Measurements from ENCODE around the gene NECTIN4.

Gene NECTIN4

DNA sequence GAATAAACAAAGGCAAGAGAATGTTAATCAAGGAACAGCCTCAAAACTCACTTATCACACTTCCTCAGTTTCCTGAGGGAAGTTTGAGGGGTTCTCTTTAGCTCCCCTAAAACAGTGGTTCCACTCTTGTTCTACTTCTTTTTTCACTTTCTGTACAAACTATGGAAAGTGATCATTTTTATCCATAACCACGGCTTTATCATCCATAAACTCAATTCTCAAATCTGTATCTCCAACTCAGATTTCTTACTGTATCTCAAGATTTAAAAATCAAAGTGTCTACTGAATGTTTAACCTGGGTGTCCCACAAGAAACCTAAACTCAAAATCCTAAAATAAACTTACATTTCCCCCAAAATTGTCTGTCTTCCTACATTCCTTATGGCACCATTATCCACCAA, 24.6 kb upstream of the NECTIN4 start:
- DNase-seq (ENCODE audit: low read depth in 1 of 2, low spot score in 1 of 2): no peak

DNA sequence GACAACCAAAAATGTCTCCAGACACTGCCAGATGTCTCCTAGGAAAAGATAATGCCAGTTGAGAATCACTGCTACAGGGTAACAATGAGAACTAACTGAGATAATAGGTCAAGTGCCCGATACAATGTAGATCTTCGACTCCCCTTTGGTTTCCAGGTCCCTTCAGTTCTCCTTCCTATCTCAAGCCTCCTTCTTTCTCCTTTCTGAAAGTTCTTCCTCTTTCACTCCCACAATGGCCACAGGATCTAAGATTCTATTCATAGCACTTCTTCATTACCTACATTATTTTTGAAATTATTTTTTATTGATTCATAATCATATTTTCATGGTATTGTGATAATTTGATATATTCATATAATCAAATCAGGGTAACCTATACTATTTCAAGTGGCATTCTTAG, 22.2 kb upstream of the NECTIN4 start:
- no peak for DNase-seq (ENCODE audit: low read depth in 1 of 2, low spot score in 1 of 2)

DNA sequence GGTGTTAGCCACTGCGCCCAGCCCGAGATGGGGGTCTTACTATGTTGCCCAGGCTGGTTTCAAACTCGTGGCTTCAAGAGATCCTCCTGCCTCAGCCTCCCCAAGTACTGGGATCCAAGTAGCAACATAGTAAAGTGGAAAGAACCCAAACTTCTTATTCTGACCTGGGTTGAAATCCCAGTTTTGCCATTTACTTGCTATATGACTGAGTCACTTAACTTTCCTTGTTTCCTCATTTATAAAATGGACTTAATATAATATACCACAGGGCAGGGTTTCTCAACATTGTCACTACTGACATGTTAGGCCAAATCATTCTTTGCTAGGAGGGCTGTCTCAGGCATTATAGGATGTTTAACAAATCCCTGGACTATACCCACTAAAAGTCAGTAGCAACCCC, 21.8 kb upstream of the NECTIN4 start:
- no peak for DNase-seq (ENCODE audit: low read depth in 1 of 2, low spot score in 1 of 2)

DNA sequence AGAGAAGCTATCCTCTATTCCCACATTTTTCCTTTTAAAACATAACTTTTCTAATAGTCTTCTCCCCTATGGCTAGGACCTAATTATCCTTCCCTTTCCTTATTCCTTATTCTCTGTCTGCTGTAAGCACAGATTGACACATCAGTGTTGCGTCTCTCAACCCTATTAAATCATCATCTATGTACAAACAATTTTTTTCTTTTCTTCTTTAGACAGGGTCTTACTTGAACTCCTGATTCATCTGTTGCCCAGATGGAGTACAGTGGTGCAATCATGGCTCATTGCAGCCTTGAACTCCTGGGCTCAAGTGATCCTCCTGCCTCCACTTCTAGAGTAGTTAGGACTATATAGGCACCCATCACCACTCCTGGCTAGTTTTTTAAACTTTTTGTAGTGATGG, 17.1 kb upstream of the NECTIN4 start:
- DNase-seq (ENCODE audit: low read depth in 1 of 2, low spot score in 1 of 2): no peak

DNA sequence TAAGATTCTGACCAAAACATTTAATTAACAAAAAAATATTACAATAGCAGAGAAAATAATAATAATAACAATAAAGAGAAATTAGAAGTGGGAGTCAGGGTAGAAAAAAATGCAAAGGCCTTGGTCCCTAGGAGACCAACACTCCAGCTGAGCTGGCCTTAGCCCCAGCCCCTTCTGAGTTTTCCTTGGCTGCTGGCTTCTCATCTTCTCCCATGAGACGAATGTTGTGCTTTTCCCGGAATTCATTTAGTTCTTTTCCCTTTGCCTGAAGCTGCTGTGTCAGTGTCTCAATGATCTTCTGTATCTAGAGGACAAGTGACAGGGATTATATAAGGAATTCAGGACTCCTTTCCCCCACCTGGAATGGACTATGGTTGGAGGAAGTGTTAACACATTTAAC, 11.2 kb upstream of the NECTIN4 start:
- no peak for DNase-seq (ENCODE audit: low read depth in 1 of 2, low spot score in 1 of 2)

DNA sequence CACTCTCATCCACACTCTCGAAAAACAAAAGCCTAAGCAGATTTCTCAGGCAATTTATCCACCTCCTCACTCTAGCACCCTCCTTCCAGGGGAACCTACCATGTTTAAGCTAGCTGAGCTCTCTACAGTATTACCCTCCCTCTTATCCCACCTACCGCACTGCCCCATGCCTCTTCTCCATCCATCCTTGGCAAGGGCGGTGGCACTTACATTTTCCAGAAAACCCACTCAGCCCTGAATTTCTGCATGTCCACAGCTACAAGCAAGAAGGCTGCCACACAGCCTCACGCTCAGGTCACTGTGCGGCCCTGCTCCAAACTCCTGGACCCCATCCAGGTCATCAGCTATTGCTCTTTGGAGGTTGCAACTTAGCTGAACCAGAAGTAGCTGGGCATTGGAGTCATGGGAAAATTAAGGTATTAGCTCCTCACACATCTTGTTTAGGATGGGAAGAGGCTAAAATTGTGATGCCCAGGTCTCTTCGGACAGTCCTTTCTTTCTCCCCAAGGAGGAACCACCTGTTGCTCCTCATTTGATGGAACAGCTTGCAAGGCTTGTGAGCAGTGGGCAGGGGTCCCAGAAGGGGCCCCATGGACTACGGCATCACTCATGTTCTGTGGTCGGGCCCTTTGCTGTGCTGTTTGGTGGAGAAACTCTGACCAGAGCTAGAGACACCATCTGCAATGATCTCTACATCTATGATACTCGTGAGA, 9.9 kb upstream of the NECTIN4 start:
- no peak for DNase-seq (ENCODE audit: low read depth in 1 of 2, low spot score in 1 of 2)

DNA sequence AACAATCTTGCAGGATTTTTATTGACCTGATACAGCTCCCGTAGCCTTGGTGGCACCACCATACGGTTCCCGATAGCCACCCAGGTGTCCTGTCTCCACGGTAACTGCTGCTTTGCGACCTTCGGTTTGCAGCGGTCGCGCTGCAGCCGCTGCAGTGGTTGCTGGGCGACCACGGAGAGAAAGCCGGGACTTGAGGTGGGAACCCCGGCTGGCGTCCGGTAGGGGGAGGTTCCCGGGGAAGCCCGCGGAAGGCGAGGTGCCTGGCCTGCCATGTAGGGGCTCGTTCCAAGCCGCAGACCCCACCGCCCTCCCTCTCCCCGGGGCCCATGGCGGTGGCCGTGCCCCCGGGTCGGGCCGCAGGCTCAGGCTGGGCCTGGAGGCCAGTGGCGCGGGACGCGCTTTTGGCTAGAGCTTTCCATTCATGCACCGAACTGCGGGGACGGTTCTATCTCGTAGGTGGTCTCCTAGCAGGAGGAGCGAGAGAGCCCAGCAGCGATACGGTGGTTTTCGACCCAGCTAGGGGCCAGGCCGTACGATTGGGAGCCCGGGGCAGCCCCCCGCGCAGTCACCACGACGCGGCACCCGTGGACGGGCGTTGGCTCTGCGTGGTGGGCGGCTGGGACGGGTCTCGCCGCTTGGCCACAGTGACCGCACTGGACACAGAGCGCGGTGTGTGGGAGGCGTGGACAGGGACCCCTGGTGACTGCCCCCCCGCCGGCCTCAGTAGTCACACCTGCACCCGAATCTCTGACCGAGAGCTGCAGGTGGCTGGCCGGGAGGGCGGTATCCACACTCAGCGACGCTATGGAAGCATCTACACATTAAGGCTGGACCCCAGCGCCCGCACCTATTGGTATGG, 9.1 kb upstream of the NECTIN4 start, which contains the start of gene KLHDC9:
Gene KLHDC9 (plus strand): TSS at position 152 of the 859 bp plus-strand sequence. CDS start 175 bp downstream, at position 327.
- DNase-seq (ENCODE audit: low read depth in 1 of 2, low spot score in 1 of 2): peak; percentile 36

DNA sequence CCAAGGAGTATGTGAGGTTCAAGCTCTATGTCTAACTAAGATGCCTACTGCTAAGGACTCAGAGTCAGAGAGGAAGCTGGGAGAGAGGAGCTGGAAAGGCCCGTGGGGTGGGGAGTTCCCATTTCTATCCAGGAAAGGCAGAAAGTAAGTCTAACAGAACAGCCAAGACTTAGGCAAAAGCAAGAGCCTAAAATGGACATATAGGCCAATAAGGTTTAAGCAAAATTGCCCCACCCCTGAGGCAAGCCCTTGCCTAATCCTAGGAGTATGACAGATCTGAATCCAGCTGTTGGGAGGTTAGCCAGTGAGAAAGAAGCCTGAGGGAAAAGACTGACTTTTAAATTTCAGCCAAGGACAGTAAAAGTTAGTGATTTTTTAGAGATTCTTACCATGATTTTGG, 7.2 kb upstream of the NECTIN4 start:
- no peak for DNase-seq (ENCODE audit: low read depth in 1 of 2, low spot score in 1 of 2)

DNA sequence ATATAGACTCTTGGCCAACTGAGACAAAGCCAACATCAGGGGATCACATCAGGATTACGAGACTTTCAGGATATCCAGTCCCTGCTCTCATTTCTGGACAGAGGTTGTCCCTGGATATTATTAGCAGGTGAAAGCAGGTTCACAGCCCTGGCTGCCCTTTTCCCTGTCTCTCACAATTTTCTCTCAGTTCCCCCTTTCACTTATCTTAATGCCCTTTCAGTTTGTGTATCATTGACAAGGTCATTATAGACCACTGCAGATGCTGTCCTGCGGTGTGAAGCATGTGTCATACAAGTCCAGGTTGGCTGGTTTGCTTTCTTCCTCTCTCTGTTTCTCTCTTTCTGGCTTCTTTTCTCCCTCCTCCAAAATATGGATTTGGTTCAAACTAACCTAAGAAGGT, 6.7 kb upstream of the NECTIN4 start:
- DNase-seq (ENCODE audit: low read depth in 1 of 2, low spot score in 1 of 2): no peak

DNA sequence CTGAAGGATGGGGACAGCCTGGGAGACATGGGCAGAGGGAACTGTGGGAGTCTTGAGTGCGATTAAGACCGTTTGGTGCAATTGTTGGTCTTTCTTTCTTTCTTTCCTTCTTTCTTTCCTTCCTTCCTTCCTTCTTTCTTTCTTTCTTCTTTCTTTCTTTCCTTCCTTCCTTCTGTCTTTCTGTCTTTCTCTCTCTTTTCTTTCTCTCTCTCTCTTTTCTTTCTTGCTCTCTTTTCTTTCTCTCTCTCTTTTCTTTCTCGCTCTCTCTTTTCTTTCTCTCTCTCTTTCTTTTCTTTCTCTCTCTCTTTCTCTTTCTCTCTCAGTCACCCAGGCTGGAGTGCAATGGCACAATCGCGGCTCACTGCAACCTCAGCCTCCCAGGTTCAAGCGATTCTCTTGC, 5.9 kb upstream of the NECTIN4 start:
- no peak for DNase-seq (ENCODE audit: low read depth in 1 of 2, low spot score in 1 of 2)

DNA sequence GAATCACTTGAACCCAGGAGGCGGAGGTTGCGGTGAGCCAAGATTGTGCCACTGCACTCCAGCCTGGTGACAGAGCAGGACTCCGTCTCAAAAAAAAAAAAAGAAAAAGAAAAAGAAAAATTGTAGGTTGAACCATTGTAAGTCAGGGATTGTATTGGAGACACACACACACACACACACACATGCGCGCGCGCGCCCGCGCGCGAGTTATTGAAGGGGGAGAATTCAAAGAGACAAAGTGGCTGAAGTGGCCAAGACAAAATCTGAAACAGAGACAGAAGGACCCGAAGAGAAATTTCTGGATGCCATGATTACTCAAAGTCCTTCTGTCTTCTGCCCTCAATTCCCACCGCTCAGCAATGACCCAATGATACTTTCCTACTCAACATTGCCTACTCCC, 5.1 kb upstream of the NECTIN4 start:
- DNase-seq (ENCODE audit: low read depth in 1 of 2, low spot score in 1 of 2): no peak

DNA sequence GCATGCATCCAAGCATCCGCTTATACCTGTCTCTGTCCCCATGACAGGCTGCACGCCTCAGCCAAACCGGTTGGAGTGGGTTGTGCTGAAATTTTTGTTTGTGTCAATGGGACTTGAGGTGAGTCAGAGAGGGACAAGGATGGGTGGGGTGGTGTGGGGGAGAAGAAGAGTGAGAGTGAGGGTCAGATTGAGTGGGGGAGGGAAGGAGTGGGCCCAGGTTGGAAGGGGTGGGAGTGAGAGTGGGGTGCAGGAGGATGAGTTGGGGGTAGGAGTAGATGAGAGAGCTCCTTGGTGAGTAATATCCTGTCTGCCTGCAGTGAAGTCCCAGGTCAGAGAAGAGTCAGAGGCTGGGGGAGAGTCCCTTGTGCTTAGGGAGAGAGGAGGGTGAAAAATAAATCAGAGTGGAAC, 3.3 kb upstream of the NECTIN4 start:
- DNase-seq (ENCODE audit: low read depth in 1 of 2, low spot score in 1 of 2): peak in 1 of 2 donors; percentile 43

DNA sequence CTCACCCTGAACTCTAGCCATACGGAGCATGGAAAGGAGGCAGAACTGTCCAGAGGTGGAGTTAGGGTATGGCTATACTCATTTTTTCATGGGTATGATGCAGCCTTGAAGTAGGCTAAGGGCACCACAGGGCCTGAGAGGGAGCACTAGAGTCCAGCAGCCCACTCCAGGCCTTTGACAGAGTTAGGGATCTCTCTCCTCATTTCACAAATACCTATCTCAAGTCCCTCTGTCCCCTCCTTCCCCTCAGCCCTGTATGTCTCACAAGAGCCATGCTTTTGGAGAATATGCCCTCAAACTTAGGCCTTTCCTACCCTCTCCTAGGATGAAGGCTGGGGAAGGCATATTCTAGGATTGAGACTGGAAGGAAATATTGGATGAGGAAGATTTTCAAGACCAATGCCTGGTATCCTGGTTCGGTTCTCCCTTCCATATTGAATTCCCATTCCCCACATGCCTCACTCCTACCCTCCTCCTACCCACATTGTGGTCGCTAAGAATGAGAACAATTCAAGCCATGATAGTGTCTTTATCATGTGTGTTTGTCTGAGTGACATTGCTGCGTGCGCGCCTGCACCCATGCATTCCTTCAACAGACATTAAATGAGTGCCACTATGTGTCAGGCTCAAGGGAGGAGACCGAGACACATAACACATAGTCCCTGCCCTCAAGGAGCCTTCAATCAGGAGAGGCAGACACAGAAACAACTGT, 2.6 kb upstream of the NECTIN4 start:
- no peak for DNase-seq (ENCODE audit: low read depth in 1 of 2, low spot score in 1 of 2)

DNA sequence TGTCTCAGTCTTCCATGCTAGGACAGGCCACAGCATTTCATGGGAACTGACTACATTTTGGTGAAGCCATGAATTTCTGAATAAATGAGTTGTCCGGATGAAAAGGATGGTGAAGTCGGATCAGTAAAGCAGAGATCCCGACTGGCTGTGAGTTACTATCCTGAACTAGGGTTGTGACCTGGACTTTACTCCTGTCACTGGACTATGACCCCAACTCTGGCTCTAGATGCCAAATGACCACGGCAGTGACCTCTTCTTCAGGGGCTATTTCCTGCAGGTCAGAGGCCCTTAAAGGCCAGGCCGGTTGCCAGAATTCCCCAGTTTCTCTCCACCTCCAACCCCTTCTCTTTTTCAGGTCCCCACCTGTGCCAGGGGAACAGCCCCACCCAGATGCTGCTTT, 1.7 kb upstream of the NECTIN4 start:
- no peak for DNase-seq (ENCODE audit: low read depth in 1 of 2, low spot score in 1 of 2)

DNA sequence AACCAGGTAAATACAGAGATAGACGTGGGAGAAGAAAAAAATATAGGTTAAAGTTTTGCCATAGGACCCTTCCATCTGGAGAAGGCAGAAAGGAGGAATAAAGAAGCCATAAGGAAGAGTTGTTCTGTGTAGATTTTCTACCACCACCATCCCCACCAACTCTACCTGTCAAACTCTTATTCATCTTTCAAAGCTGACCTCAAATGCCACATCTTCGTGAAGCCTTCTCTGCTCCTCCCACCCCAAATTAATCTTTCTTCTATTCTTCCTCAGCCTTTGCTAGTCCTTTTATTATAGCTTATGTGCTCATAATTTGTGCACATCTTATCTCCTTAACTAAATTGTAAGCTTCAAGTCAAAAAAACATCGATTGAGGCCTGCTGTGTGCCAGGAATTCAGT, 1.3 kb upstream of the NECTIN4 start:
- no peak for DNase-seq (ENCODE audit: low read depth in 1 of 2, low spot score in 1 of 2)

DNA sequence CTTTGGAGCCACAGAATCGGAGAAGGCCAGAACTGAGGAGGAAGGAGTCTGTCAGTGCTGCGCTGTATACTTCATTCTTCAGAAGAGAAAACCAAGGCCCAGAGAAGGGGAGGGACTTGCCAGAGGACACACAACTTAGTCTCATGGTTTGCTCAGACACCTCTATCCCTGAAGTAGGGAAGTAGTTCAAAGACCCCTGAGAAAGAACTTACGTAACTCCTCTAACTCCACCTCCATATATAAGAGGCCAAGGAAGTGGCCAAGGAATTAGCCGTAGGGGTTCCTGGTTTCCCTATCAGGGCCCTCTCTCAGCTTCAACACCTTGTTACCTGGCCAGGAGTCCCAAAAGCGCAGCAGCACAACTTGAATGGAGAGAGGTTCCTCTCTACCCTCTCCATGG, 580 bp upstream of the NECTIN4 start:
- no peak for DNase-seq (ENCODE audit: low read depth in 1 of 2, low spot score in 1 of 2)

DNA sequence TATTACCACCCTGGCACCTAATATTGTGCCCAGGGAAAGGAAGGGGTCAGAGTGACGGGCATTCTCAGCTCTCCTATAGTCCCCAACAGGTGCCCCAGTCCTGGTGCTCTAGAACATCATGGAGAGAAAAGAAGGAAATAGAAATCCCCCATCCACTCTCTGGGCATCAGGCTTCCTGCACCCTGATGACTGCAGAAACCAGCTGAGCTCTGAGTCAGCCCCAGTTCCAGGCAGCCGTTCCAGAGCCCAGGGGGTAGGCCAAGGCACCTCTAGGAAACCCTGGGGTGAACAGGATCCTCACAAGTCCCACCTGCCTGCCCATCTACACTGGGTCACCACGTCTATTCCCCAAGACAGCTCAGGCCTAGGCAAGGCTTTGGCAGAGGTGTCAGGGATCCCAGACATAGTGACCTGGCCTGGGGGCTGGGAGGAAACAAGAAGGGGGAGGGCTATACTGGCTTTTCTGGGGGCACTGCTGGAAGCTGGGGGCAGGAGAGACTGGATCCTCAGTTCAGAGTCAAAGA, 709 bp downstream of the NECTIN4 start:
- no peak for DNase-seq (ENCODE audit: low read depth in 1 of 2, low spot score in 1 of 2)

DNA sequence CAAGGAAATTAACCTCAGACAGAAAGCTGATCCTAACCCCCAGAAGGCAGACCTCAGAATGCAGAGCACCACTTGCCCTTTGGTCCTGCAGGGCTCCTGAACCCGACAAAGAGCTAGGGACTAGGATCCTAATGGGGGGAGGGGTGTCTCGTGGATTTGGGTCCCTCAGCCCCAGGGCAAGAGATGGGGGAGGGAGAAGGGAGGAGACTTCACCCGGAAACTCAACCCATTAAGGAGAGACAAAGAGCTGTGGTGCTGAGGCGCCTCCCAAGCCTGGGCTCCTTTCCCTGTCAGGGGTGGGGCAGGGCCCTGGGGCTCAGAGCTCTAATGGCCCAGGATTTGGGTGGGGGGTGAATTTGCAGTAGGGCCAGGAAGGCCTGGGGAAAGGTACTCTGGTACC, 2.9 kb downstream of the NECTIN4 start:
- no peak for DNase-seq (ENCODE audit: low read depth in 1 of 2, low spot score in 1 of 2)

DNA sequence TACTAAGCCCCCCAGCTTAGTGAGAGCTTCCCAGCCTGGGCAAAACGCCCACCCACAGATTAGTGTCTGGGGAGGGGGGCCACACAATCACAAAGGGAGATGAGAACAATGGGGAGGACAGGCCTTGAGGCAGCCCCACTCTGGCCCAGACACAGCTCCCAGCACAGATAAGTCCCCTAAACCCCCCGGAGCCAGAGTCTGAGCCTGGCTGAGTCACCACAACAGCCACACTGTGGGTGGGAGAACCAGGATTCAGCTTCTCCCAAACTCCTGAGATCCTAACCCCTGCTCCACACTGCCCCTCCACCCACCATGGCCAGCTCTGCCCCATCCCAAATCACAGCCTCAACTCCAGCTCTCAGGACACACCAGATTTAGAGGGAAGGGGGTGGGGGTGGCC, 4.2 kb downstream of the NECTIN4 start:
- DNase-seq (ENCODE audit: low read depth in 1 of 2, low spot score in 1 of 2): no peak

DNA sequence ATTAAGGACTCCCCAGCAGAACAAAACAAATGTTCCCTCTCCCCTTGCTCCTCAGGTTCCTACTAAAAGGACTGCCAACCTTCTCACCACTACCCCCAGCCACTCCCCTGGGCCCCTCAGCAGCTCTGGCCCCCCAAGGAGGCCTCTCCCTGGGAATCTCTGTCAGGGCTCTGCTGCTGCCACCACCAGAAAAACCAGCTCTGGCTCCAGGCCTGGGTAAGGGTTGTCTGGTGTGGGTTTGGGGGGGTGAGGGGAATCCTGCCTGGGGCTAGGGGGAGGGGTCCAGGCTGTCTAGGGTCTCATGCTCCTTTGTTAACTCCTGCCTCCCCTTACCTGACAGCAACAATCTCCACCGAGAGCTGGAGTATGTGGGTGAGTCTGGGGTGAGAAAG, 4.8 kb downstream of the NECTIN4 start:
- no peak for DNase-seq (ENCODE audit: low read depth in 1 of 2, low spot score in 1 of 2)

DNA sequence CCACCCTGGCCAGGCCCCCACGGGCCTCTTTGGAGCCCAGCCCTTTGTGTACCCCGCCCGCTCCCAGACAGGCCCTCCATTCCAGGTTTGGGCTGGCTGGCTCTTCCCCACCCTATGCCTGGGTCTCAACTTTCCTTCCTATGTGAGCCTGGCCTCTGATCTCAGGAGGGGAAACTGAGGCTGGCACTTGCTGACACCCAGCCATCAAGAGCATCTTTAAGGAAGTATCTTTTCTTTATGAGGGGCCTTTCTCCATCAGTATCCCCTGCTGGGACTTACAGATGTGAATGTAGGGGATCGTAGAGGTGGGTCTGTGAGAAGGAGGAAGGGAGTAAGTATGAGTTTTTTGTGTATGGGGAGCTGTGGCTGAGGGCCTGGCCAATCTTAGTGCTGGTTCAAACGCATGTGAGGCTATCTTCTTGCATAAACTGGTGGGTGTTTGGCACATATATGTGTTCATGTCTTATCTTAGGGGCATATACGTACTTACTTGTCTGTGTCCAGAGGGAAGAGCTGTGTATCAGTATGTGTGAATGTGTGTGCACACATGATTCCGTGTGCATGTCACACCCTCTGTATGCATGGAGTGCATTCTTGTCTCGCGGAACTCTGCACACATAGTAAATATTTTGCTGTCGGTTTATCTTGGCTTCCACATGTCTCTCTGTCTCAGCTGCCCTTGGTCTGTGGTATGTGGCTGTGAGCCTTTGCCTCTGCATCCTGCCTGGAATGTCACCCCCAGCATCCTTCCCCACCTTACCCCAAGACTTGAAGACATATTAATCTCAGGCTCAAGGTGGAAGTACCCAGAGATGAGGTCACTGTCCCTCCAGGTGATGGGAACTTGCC, 5.4 kb downstream of the NECTIN4 start:
- DNase-seq (ENCODE audit: low read depth in 1 of 2, low spot score in 1 of 2): no peak

Measured in stimulated activated CD4-positive, alpha-beta T cell treated with anti-CD3 and anti-CD28 coated beads, Interleukin-15, amount 100 ng/mL, for 1 hour (primary cell).